Hematopoietic multipotent progenitor cell (in vitro differentiated cells): ENCODE data around the gene GH2. TPM values are rescaled to one million over a fixed set of nuclear protein-coding genes. Genes with fewer than 3 reads are reported as not detected.

ENCODE experiments used
- small RNA-seq: library from RNA; depleted of rRNA; stranded (forward); fragments of <200 nt; gene quantifications from one replicate; pipeline ENCODE3, GENCODE V24; 2012
- total RNA-seq: library from RNA; depleted of rRNA; stranded (reverse); fragments of >200 nt; gene quantifications from one replicate; pipeline ENCODE4 v1.2.3, GENCODE V29; 2012

The GH2 gene
- total RNA-seq, 1 donor = not detected

Small RNAs within 50 kb of the gene (small RNA-seq; reads per million reads assigned to genes)
- gene AC040958.1 (not detected), gene AC127029.1 (not detected), gene GH1 (not detected)

Other genes starting within 250 kb of the GH2 start
- gene LIMD2, start 181.8 kb downstream of the GH2 start, total RNA-seq = 191 TPM
- 42.0 TPM for gene STRADA, start 140.1 kb downstream of the GH2 start, total RNA-seq
- 25.3 TPM for gene CCDC47, start 108.3 kb downstream of the GH2 start, total RNA-seq
- gene DDX42, start 107.8 kb downstream of the GH2 start, total RNA-seq = 38.0 TPM
- gene PSMC5, start 54.5 kb downstream of the GH2 start, total RNA-seq = 43.4 TPM
- gene FTSJ3, start 54.3 kb downstream of the GH2 start, total RNA-seq = 47.9 TPM
- 211 TPM for gene SMARCD2, start 39.3 kb downstream of the GH2 start, total RNA-seq
- not detected for gene CSH2, start 8.3 kb downstream of the GH2 start, total RNA-seq
- gene CSH1, start 14.6 kb upstream of the GH2 start, total RNA-seq = not detected
- gene CSHL1, start 29.3 kb upstream of the GH2 start, total RNA-seq = not detected
- gene GH1, start 36.9 kb upstream of the GH2 start, total RNA-seq = not detected
- gene CD79B, start 50.4 kb upstream of the GH2 start, total RNA-seq = 67.1 TPM
- gene SCN4A, start 91.0 kb upstream of the GH2 start, total RNA-seq = 2.2 TPM
- 1.6 TPM for gene PRR29, start 116.4 kb upstream of the GH2 start, total RNA-seq
- 249 TPM for gene ICAM2, start 138.7 kb upstream of the GH2 start, total RNA-seq
- gene ERN1, start 248.2 kb upstream of the GH2 start, total RNA-seq = 17.2 TPM